Rectal smooth muscle tissue (tissue), 1 donor: ENCODE results near the gene PNPLA3.

Experiments used
- H3K27ac ChIP-seq: one replicate; pipeline ENCODE4 v1.7.0; 2013; ENCODE audit warnings: low read depth, low read length, inconsistent platforms
- H3K27me3 ChIP-seq: one replicate; pipeline ENCODE4 v1.7.0; 2013; ENCODE audit warnings: low read length; ENCODE audit not compliant: control insufficient read depth, insufficient read depth
- H3K36me3 ChIP-seq: one replicate; pipeline ENCODE4 v1.7.0; 2013; ENCODE audit warnings: low read length; ENCODE audit not compliant: control insufficient read depth, insufficient read depth
- H3K4me1 ChIP-seq: one replicate; pipeline ENCODE4 v1.7.0; 2013; ENCODE audit warnings: low read length; ENCODE audit not compliant: control insufficient read depth, insufficient read depth
- H3K4me3 ChIP-seq: one replicate; pipeline ENCODE4 v1.7.0; 2013; ENCODE audit warnings: low read length
- H3K9ac ChIP-seq: one replicate; pipeline ENCODE4 v1.7.0; 2013; ENCODE audit warnings: low read length

Gene PNPLA3

GRCh38 chr22:43976861-43977795 lies 53.5 kb downstream of the PNPLA3 start:
- Histone ChIP-seq H3K27me3 (no peaks in the 10 kb centered on the region), H3K36me3 (peaks cover 32% of the 10 kb centered on the region), H3K27ac (no peak overlapping the region), H3K4me3 (no peak overlapping the region), H3K4me1 (no peaks in the 10 kb centered on the region), H3K9ac (no peak overlapping the region)

DNA sequence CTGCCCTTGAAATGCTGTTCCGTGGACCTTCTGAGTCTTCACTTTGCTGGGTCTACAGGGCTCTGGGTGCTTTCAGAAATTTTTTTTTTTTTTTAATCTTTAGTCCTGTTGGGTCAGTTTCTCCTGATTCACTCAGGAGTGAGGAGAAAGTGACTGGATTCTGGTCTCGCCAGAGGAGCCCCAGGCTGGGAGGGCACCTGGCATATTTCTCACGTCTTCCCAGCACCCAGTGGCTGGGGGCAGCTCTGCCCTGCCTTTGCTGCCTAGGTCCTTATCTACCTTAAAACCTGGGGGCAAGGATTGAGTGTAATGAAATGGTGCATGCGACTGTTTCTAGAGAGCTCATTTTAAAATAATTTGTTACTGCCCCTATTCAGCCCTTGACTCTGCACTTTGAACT lies 55.0 kb downstream of the PNPLA3 start:
- H3K27ac ChIP-seq = no peak overlapping the region
- H3K36me3 ChIP-seq = peaks cover 30% of the 10 kb centered on the region
- H3K27me3 ChIP-seq = no peaks in the 10 kb centered on the region
- H3K9ac ChIP-seq = no peak overlapping the region
- no peaks in the 10 kb centered on the region for H3K4me1 ChIP-seq
- H3K4me3 ChIP-seq = no peak overlapping the region

DNA sequence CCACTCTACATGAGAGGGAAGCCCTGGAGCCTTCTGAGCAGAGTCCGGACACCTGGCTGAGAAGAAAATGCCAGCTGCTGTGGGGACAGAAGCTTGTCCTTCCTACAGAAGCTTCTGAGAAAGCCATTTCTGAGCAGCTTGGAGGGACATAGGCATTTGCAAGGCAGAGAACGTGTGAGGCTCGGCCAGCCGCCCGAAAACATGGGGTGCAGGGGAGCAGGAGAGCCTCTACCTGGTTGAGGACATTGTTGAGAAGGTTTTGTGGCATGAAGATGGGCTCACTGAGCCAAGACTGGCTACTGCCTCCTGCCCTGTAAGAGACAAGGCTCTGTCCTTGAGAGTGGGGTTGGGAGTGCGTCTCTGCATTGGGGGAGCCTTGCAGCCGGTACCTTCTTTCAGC lies 57.0 kb downstream of the PNPLA3 start:
- Histone ChIP-seq H3K9ac (no peak overlapping the region), H3K36me3 (peaks cover 39% of the 10 kb centered on the region), H3K27ac (no peak overlapping the region), H3K4me1 (no peaks in the 10 kb centered on the region), H3K27me3 (no peaks in the 10 kb centered on the region), H3K4me3 (no peak overlapping the region)

GRCh38 chr22:43980996-43981395 lies 57.4 kb downstream of the PNPLA3 start:
- H3K4me3 ChIP-seq = no peak overlapping the region
- no peak overlapping the region for H3K27ac ChIP-seq
- peaks cover 37% of the 10 kb centered on the region for H3K36me3 ChIP-seq
- no peaks in the 10 kb centered on the region for H3K4me1 ChIP-seq
- no peak overlapping the region for H3K9ac ChIP-seq
- no peaks in the 10 kb centered on the region for H3K27me3 ChIP-seq

GRCh38 chr22:43983808-43984207 lies 60.2 kb downstream of the PNPLA3 start:
- Histone ChIP-seq H3K4me3 (no peak overlapping the region), H3K9ac (no peak overlapping the region), H3K36me3 (peaks cover 35% of the 10 kb centered on the region), H3K4me1 (no peaks in the 10 kb centered on the region), H3K27me3 (no peaks in the 10 kb centered on the region), H3K27ac (no peak overlapping the region)

DNA sequence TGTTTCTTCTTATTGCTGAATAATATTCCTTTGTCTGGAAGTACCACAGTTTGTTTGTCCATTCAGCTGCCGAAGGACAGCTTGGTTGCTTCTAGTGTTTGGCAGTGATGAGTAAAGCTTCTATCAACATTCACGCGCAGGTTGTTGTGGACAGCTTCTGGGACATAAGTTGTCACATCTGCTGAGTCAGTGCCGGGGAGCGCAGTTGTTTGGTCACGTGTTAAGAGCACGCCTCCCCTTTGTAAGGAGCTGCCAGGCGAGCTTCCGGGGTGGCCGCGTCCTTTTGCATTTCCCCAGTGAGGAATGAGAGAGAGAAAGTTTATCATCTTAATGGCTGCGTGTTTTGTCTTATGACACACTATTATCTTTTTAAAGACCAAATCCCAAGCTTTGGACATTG lies 61.9 kb downstream of the PNPLA3 start:
- Histone ChIP-seq H3K4me3 (no peak overlapping the region), H3K9ac (no peak overlapping the region), H3K4me1 (no peaks in the 10 kb centered on the region), H3K36me3 (peaks cover 24% of the 10 kb centered on the region), H3K27ac (no peak overlapping the region), H3K27me3 (no peaks in the 10 kb centered on the region)

DNA sequence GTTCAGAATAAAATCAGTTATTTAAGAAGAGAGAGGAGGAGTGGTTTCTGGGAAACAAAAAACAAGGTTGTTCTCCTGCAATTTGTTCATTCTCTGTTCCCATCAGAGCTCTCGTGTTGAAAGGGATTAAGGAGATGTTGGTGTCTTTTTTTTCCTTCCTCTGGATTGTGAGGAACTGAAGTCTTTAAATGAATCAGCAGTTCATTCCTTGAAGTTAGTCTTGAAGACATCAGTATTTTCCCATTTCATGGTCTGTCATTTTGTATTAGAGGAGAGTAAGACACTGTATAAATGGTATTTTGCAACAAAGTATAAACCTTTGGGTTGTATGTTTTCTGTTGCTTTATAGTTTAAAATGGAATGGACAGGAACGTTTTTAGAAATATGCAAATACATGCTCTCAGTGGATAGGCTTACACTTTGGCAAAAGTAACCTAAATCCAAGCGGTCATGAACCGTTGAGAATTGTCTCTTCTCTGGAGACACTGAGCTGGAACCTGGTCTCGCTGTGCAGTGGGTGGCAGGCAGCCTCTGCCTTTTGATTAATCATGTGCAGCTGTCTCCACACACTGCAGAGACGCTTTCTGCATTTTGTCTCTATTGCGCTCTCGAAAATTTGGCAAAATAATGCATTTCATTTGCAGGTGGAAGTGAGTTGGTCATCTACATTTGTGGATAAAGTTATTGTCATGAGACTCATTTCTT lies 64.7 kb downstream of the PNPLA3 start:
- Histone ChIP-seq H3K27ac (no peak overlapping the region), H3K27me3 (no peaks in the 10 kb centered on the region), H3K36me3 (peaks cover 34% of the 10 kb centered on the region), H3K4me3 (no peak overlapping the region), H3K4me1 (no peaks in the 10 kb centered on the region), H3K9ac (no peak overlapping the region)

- Histone ChIP-seq H3K27ac (no peak overlapping the region), H3K36me3 (peaks cover 28% of the 10 kb centered on the region), H3K27me3 (no peaks in the 10 kb centered on the region), H3K9ac (no peak overlapping the region), H3K4me1 (no peaks in the 10 kb centered on the region), H3K4me3 (no peak overlapping the region)
Observed at GRCh38 chr22:43988960-43989359, 65.4 kb downstream of the PNPLA3 start.

DNA sequence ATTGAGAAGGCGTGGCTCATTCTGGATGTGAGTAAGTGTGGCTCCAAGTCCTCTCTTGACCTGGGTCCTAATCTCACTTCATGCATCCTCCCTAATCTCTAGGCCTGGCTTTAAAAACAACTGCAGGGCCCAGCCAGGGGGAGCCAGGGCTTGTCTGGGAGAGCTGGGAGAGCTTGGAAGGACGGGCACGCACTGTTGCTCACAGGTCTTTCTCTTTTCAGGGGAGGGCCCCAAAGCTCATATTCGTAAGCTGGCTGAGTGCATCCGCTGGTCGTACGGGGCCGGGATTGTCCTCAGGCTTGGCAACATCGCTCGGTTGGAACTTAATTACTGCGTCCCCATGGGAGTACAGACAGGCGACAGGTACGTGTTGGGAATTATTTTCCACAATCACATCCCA lies 66.4 kb downstream of the PNPLA3 start:
- H3K9ac ChIP-seq = no peak overlapping the region
- H3K4me1 ChIP-seq = no peaks in the 10 kb centered on the region
- H3K4me3 ChIP-seq = no peak overlapping the region
- H3K27ac ChIP-seq = no peak overlapping the region
- no peaks in the 10 kb centered on the region for H3K27me3 ChIP-seq
- H3K36me3 ChIP-seq = peaks cover 29% of the 10 kb centered on the region

DNA sequence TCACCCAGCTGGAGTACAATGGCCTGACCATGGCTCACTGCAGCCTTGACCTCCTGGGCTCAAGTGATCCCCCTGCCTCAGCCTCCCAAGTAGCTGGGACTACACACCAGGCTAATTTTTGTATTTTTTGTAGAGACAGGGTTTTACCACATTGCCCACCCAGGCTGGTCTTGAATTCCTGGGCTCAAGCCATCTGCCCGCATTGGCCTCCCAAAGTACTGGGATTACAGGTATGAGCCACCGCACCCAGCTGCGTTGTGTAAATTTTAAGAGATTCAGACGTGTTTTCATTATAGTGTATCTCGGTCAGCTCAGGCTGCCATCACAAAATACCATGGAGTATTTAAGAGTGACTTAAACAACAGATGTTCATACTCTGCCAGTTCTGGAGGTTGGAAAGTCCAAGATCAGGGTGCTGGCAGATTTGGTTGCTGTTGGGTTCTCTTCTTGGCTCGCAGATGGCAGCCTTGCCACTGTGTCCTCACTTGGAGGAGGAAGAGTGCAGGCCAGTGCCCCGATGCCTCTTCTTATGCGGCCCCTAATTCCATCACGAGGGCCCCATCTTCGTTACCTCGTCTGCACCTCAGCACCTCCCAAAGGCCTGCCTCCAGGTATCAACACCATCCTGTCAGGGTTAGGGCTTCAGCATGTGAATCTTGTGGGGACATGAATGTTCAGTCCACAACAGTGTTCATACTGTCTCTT lies 67.9 kb downstream of the PNPLA3 start:
- H3K4me1 ChIP-seq = no peaks in the 10 kb centered on the region
- H3K27ac ChIP-seq = no peak overlapping the region
- H3K27me3 ChIP-seq = no peaks in the 10 kb centered on the region
- peaks cover 26% of the 10 kb centered on the region for H3K36me3 ChIP-seq
- no peak overlapping the region for H3K9ac ChIP-seq
- no peak overlapping the region for H3K4me3 ChIP-seq

DNA sequence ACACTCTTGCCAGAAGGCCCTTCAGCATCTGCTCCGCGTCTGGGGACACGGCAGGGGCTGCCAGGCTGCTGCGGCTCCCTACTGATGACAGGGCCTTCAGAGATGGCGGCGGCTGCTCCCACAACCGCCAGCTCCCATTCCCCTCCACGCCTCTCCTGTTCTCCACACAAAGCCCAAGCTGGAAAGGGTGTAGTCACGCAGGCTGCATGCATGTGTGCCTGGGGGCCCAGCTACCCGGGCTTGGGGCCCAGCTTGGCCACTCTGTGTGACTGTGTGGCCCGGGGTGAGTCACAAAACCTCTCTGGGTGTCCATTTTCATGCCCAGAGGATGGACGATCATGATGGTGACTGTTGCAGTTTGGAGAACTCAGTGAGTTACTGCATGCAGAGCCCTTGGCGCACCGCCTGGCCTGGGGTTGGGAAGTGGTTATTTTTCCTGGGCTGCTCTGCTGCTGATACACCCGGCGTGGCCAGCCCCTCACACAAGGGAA lies 68.8 kb downstream of the PNPLA3 start:
- Histone ChIP-seq H3K4me3 (no peak overlapping the region), H3K9ac (no peak overlapping the region), H3K27me3 (no peaks in the 10 kb centered on the region), H3K36me3 (peaks cover 30% of the 10 kb centered on the region), H3K4me1 (no peaks in the 10 kb centered on the region), H3K27ac (no peak overlapping the region)

GRCh38 chr22:43993072-43993760 lies 69.6 kb downstream of the PNPLA3 start:
- no peaks in the 10 kb centered on the region for H3K27me3 ChIP-seq
- no peak overlapping the region for H3K9ac ChIP-seq
- H3K4me3 ChIP-seq = no peak overlapping the region
- H3K4me1 ChIP-seq = no peaks in the 10 kb centered on the region
- peaks cover 30% of the 10 kb centered on the region for H3K36me3 ChIP-seq
- no peak overlapping the region for H3K27ac ChIP-seq
